HUES64 (cell line): ENCODE data around the gene TMEM259.

Experiments
- H3K27ac ChIP-seq: 2 replicates; pipeline ENCODE4 v1.7.0; 2013; ENCODE audit warnings: low read depth, low read length, inconsistent platforms
- H3K27me3 ChIP-seq: 2 replicates; pipeline ENCODE4 v1.6.1; 2013; ENCODE audit warnings: mild to moderate bottlenecking, low read length; ENCODE audit not compliant: insufficient read depth
- H3K36me3 ChIP-seq: 2 replicates; pipeline ENCODE4 v1.6.1; 2013; ENCODE audit warnings: mild to moderate bottlenecking, low read length; ENCODE audit not compliant: insufficient read depth
- H3K4me1 ChIP-seq: 2 replicates; pipeline ENCODE4 v1.6.1; 2013; ENCODE audit warnings: mild to moderate bottlenecking, low read length, moderate library complexity; ENCODE audit not compliant: insufficient read depth
- H3K4me3 ChIP-seq: 2 replicates; pipeline ENCODE4 v1.5.1; 2013; ENCODE audit warnings: mild to moderate bottlenecking, low read length, moderate library complexity
- H3K9ac ChIP-seq: 2 replicates; pipeline ENCODE4 v1.6.1; 2013; ENCODE audit warnings: mild to moderate bottlenecking, low read depth, low read length
- H3K9me3 ChIP-seq: 2 replicates; pipeline ENCODE4 v1.6.1; 2013; ENCODE audit warnings: low read depth, low read length; ENCODE audit not compliant: insufficient read depth
- WGBS: fragments of 150-250, 120-280 bp; methylation state at CpG from one replicate; pipeline ENCODE4 v1.1.7; 2013; ENCODE audit warnings: missing lambda C conversion rate; 5-methylcytosine and 5-hydroxymethylcytosine counted together

The TMEM259 gene

GRCh38 chr19:1046117-1046626 lies 25.2 kb upstream of the TMEM259 start:
- Histone ChIP-seq H3K4me3 (no peak overlapping the region), H3K4me1 (no peaks in the 10 kb centered on the region), H3K36me3 (no peaks in the 10 kb centered on the region), H3K27ac (no peak overlapping the region), H3K27me3 (no peaks in the 10 kb centered on the region), H3K9ac (no peak overlapping the region), H3K9me3 (no peaks in the 10 kb centered on the region)
- 90% methylated on average over 33 of the region's 33 CpGs for WGBS

DNA sequence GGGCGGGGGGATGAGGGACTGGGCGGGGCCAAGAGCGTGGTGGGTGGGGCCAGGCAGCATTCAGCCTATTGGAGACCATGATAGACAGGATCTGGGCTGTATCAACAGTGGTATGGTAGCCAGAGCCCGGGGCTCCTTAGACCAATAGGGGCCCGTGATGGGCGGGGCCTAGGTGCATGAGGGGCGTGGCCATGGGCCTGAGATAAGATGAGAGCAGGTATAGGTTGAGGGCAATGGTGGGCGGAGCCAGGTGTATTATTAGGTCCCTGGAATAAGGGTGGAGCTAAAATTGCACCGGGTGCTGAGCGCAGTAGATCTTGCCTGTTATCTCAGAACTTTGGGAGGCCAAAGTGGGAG lies 24.3 kb upstream of the TMEM259 start:
- Histone ChIP-seq H3K27ac (no peak overlapping the region), H3K9me3 (no peaks in the 10 kb centered on the region), H3K36me3 (no peaks in the 10 kb centered on the region), H3K27me3 (no peaks in the 10 kb centered on the region), H3K4me3 (no peak overlapping the region), H3K9ac (no peak overlapping the region), H3K4me1 (no peaks in the 10 kb centered on the region)
- WGBS, result 72% methylated on average over 10 of the region's 10 CpGs

GRCh38 chr19:1042689-1043511 lies 22.0 kb upstream of the TMEM259 start:
- no peaks in the 10 kb centered on the region for H3K9me3 ChIP-seq
- H3K36me3 ChIP-seq, result peaks cover 6% of the 10 kb centered on the region
- H3K27me3 ChIP-seq, result no peaks in the 10 kb centered on the region
- no peak overlapping the region for H3K4me3 ChIP-seq
- H3K9ac ChIP-seq, result no peak overlapping the region
- H3K27ac ChIP-seq, result no peak overlapping the region
- no peaks in the 10 kb centered on the region for H3K4me1 ChIP-seq
- WGBS, result 83% methylated on average over 23 of the region's 23 CpGs

- Histone ChIP-seq H3K9me3 (no peaks in the 10 kb centered on the region), H3K4me3 (no peak overlapping the region), H3K4me1 (no peaks in the 10 kb centered on the region), H3K36me3 (peaks cover 12% of the 10 kb centered on the region), H3K27ac (no peak overlapping the region), H3K27me3 (no peaks in the 10 kb centered on the region), H3K9ac (no peak overlapping the region)
- WGBS, result 91% methylated on average over 43 of the region's 43 CpGs
Observed at GRCh38 chr19:1041835-1042685, 21.1 kb upstream of the TMEM259 start.

- Histone ChIP-seq H3K27ac (no peak overlapping the region), H3K9ac (no peak overlapping the region), H3K4me3 (peak overlapping the region; percentile 73)
Observed at GRCh38 chr19:1041272-1041834, 20.4 kb upstream of the TMEM259 start.

DNA sequence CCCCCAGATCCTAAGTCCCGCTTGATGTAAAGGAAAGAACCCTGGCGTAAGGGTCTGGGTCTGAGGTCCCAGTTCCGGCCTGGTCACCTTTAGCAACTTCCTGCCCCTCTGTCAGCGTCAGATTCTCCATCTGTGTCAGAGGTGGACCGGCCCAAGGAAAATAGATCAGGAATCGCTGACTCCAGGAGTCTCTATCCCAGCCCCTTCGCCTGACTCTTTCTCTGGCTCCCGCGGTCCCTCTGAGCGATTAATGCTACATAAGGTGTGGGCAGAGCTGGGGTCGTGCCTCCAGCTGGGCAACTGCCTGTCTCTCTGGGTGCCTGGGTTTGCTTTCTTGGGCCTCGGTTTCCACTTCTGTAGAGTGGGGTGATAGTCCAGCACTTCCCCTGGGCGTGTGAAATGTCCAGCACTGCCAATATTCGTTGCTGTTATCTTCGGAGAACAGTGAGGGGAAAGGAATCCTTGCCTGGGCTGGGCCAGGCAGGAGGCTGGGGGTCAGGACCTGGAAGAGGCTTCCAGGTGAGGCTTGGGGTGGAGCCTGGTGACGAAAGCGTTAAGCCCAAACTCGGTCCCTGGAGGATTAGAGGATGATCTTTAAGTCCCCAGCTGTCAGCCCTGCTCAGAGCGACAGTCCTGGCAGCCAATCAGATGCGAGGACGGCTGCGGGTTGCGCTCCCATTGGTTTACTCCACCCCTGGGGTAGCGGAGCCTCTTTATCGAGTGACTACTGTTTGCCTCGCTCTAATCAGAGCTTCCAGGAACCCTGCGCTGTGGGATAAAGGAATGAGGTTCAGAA lies 19.8 kb upstream of the TMEM259 start:
- Histone ChIP-seq H3K9me3 (no peaks in the 10 kb centered on the region), H3K36me3 (peaks cover 25% of the 10 kb centered on the region), H3K9ac (peak overlapping the region; percentile 42), H3K4me1 (no peaks in the 10 kb centered on the region), H3K27ac (peak overlapping the region; percentile 5; the same call in 1 of the 2 replicates), H3K4me3 (peak overlapping the region; percentile 73), H3K27me3 (no peaks in the 10 kb centered on the region)
- 5% methylated on average over 27 of the region's 27 CpGs for WGBS

More at GRCh38 chr19:1041272-1041834, 20.4 kb upstream of the TMEM259 start:
- Histone ChIP-seq H3K9me3 (no peaks in the 10 kb centered on the region), H3K27me3 (no peaks in the 10 kb centered on the region), H3K4me1 (no peaks in the 10 kb centered on the region), H3K36me3 (peaks cover 18% of the 10 kb centered on the region)
- 56% methylated on average over 26 of the region's 26 CpGs for WGBS

GRCh38 chr19:1039646-1040475 lies 18.9 kb upstream of the TMEM259 start, which contains the start of gene ABCA7:
TSS of gene ABCA7 (plus strand) at chr19:1040107. CDS start at chr19:1041362, 1,255 bp downstream.
- peak within 1 kb of the TSS; percentile 43 for H3K9ac ChIP-seq

DNA sequence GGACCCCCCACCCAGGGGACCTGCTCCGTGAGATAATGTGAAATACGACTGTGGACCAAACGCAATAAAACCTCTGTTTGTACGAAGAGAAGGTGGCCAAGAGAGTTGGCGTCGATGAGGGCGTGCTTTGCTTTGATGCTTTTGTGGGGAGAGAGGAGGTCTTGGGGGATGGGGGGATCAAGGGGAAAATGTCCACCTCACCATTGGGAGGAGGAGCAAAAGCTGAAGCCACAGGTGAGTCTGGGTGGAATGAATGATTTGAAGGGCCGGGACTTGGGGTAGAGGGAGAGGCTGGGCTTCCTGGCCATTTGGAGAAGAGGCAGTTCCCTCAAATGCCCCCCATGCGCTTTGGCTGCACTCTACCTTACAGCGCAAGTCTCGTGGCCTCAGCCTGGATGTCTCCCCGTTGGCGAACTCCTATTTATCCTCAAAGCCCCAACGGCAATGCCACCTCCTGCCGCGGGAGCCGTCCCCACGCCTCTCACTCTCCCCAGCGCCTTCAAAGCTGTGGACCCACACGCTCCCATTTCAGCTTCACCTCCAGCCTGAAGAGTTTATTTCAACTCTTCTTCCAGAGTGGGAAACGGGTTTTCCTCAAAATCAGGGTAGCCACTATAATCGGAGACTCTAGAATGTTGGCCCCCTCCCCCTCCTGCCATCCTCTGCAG lies 18.2 kb upstream of the TMEM259 start:
- Histone ChIP-seq H3K36me3 (peaks cover 32% of the 10 kb centered on the region), H3K27ac (peak overlapping the region; percentile 74), H3K4me3 (peak overlapping the region; percentile 73), H3K9me3 (no peaks in the 10 kb centered on the region), H3K4me1 (no peaks in the 10 kb centered on the region), H3K27me3 (no peaks in the 10 kb centered on the region), H3K9ac (peak overlapping the region; percentile 43; the same call in 1 of the 2 replicates)
- WGBS, result 52% methylated on average over 22 of the region's 22 CpGs

More at GRCh38 chr19:1039646-1040475, 18.9 kb upstream of the TMEM259 start, which contains the start of gene ABCA7:
- Histone ChIP-seq H3K36me3 (peaks cover 32% of the 10 kb centered on the region), H3K9me3 (no peaks in the 10 kb centered on the region), H3K4me1 (no peaks in the 10 kb centered on the region), H3K27me3 (no peaks in the 10 kb centered on the region), H3K4me3 (peak within 1 kb of the TSS; percentile 73), H3K27ac (peak within 1 kb of the TSS; percentile 74)
- 2% methylated on average over 56 of the region's 56 CpGs for WGBS

- no peak overlapping the region for H3K9ac ChIP-seq
- no peaks in the 10 kb centered on the region for H3K27me3 ChIP-seq
- H3K9me3 ChIP-seq, result no peaks in the 10 kb centered on the region
- no peaks in the 10 kb centered on the region for H3K4me1 ChIP-seq
- H3K36me3 ChIP-seq, result peaks cover 40% of the 10 kb centered on the region
- WGBS, result 93% methylated on average over 22 of the region's 22 CpGs
- H3K4me3 ChIP-seq, result no peak overlapping the region
- H3K27ac ChIP-seq, result no peak overlapping the region
Observed at GRCh38 chr19:1037621-1038064, 16.7 kb upstream of the TMEM259 start.
